HG02840 (cell line): ENCODE results near the gene HARS2.
"Not testable (repeated sequence)": the region's sequence is repeated elsewhere in the genome, so short reads cannot be mapped to it uniquely, and the experiment has no call there.

Experiments
- ATAC-seq: cut with Tn5 transposase; IDR thresholded peaks from one replicate; pipeline ENCODE4 v1.9.1; 2021; ENCODE audit warnings: mild to moderate bottlenecking, moderate library complexity, moderate number of reproducible peaks; ENCODE audit not compliant: unreplicated experiment, low FRiP score

The HARS2 gene

DNA sequence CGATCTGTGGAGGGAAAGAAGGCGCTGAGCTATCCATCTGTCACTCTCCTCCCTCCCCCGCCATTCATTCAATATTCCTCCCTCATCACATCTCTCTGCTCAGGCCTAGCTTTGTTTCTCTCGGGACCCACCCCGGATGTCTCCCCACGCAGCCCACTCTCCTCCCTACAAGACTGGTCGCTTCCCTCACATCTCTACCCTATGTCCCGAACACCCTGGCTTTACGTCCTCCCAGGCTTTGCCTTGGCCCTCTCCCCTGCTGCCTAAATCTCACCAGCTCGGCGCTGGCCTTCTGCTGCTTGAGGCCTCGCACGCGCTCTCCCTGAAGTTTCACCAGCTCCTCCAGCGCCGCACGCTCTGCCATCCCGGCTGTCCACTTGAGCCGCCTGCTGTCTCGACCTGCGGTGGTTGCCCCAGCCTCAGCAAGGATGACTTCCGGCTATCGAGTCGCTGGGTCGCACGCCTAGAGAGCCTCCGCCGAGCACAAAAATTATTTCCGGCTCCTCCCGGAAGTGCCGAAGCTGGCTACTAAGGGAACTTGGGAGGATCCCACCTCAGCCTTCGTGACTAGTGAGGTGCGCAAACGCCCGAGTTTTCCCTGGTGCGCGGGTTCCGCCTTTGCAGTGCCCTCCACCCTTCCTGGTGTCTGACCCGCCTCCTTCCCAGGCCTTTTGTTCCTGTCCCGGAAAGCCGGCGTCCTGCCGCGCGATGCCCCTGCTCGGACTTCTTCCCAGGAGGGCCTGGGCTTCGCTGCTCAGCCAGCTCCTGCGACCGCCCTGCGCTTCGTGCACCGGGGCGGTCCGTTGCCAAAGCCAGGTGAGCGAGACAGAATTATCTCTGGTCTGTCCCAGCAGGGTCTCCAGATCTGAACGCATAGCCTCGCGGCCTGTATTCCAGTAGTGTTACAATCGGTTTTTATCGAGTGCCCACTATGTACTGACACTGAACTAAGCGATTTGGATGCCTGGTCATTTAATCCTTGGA is at the start of gene HARS2, which contains the start of gene HARS1:
TSS of gene HARS2 (plus strand) at position 515 of the 984 bp plus-strand sequence. CDS start at position 709, 194 bp downstream.
TSS of gene HARS1 (minus strand) at position 430 of the 984 bp plus-strand sequence. CDS start at position 364, 66 bp downstream.
- peak; percentile 98 for ATAC-seq

DNA sequence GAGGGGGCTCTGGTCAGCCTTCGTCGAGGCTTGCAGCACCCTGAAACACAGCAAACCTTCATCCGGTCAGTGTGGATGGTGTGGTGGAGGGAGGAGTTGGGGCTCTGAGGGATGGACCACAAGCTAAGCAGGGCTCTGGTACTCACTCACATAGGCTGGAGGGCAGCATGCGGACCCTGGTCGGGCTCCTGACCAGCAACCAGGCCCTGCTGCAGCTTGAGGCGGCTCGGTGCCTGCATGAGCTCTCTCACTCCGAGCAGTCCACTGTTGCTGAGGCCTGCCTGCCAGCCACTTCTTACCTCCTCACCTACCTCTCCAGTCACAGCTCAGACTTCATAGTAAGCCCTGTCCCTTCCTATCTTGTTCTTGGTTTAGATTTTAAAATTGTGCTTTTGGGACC is 49.5 kb upstream of the HARS2 start:
- ATAC-seq, result no peak

DNA sequence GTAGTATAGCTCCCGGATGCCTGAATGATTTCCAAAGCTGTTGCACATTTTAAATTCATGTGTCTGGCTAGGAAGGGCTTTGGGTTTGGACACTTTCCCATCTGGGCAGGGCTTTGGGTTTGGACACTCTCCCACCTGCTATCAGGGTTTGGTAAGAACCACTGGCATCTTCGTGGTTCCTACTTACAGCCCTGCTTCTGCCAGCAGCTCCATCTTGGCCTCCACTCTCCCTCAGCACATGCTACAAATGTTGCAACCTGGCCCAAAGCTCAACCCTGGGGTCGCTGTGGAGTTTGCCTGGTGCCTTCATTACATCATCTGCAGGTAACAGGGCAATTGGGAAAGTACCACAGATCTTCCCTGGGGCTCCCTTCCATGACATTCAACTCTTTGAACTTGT is 48.5 kb upstream of the HARS2 start:
- ATAC-seq, result no peak

DNA sequence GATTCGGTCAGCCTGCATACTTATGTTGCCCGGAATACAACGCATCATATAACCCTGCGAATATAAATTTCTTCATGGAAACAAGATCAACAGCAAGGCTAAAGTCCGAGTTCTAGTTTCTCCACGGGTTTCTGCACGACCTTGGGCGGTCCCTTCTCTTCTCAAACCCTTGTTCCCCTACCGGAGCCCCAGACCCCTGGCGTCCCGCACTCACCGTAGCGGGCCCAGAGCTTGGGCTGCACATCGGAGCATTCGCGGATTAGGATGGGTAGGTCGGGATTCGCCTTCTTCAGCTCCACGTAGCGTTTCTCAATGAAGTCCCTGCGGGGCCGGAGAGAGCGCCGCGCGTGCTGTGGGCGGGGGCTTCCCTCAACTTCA is 44.2 kb upstream of the HARS2 start:
- no peak for ATAC-seq

DNA sequence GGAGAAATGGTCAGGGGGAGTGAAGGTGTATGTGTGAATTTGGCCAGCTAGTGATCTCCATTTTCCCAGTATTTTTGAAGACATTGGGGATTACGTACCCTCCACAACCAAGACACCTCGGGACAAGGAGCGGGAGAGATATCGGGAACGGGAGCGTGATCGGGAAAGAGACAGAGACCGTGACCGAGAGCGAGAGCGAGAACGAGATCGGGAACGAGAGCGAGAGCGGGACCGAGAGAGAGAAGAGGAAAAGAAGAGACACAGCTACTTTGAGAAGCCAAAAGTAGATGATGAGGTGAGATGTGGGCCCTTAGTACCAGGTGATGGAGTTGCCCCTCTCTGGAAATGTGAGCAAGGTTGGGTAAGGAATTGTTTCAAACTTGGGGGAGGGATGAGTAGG is 32.4 kb upstream of the HARS2 start:
- no peak for ATAC-seq

- ATAC-seq, result not testable (repeated sequence)
Measured at GRCh38 chr5:140660371-140660770, 30.9 kb upstream of the HARS2 start.

DNA sequence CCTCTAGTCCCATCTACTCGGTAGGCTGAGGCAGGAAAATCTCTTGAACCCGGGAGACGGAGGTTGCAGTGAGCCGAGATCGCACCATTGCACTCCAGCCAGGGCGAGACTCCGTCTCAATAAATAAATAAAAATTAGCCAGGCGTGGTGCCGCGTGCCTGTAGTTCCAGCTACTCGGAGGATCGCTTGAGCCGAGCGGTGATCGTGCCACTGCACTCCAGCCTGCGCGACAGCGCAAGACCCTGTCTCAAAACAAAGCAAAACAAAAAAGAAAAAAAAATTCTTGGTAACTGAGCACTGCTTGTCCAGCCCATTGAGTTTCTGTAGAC is 27.3 kb upstream of the HARS2 start:
- no peak for ATAC-seq

DNA sequence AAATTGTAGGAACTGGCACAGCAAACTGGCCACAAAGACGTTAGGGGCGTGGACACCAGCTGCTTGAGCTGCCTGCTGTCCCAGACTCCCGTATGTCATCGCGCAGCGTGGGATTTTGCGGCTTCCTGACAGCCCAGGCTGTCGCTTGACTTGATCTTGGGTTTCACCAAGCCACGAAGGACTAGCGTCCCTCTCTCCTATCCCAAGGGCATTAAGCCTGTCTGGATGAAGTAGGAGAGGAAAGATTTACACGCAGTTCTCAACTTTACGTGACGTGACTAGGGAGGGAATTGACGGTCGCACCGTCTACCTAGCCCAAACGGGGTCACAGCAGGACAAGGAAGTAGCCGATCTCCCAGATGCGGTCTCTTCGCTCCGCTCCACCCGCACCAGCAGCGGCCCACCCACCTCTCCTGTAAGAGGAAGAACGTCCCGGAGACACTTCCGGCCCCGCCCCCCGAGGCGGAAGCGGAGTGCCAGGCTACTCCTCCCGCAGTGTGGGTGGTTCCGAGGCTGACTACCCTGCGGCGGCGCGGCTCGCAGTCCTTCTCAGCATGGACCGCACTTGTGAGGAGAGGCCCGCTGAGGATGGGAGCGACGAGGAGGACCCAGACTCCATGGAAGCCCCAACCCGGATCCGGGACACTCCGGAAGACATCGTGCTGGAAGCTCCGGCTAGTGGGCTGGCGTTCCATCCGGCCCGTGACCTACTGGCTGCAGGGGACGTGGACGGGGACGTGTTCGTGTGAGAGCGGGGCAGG is 26.7 kb upstream of the HARS2 start, which contains the start of gene WDR55:
TSS of gene WDR55 (plus strand) at position 546 of the 761 bp plus-strand sequence. CDS start at position 555, 9 bp downstream.
- peak; percentile 98 for ATAC-seq

GRCh38 chr5:140671035-140671434 is 20.2 kb upstream of the HARS2 start:
- not testable (repeated sequence) for ATAC-seq

- ATAC-seq, result no peak
Measured at GRCh38 chr5:140671472-140672125, 19.7 kb upstream of the HARS2 start.

DNA sequence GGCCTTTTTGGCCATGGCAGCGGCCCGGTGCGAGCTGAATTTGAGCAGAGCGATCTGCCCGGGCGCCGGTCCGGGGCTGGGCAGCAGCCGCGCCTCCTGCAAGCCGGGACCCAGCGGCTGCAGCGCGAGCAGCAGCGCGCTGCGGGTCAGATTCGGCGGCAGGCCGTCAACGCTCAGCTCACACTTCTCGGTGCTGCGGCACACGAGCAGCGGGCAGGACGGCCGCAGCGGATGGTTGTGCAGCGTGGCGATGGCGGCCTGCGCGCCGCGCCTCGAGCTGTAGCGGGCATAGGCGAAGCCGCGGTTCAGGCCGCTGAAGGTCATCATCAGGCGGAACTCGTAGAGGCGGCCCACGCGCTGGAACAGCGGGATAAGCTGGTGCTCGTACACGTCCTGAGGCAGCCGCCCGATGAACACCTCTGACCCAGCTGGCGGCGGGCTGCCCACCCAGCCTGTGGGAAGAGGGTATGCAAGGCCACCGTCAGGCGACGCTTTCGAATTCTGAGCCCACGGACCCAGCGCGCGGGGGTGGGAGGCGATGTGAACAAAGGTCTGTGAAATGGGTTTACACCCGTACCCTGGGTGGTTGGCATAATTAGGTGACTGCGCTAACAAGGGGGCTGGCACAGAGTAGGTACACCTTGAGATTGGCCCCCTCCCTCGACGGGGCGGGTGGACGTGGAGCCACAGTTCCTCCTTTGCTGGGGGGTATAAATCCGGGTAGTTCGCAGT is 18.6 kb upstream of the HARS2 start:
- ATAC-seq, result no peak

DNA sequence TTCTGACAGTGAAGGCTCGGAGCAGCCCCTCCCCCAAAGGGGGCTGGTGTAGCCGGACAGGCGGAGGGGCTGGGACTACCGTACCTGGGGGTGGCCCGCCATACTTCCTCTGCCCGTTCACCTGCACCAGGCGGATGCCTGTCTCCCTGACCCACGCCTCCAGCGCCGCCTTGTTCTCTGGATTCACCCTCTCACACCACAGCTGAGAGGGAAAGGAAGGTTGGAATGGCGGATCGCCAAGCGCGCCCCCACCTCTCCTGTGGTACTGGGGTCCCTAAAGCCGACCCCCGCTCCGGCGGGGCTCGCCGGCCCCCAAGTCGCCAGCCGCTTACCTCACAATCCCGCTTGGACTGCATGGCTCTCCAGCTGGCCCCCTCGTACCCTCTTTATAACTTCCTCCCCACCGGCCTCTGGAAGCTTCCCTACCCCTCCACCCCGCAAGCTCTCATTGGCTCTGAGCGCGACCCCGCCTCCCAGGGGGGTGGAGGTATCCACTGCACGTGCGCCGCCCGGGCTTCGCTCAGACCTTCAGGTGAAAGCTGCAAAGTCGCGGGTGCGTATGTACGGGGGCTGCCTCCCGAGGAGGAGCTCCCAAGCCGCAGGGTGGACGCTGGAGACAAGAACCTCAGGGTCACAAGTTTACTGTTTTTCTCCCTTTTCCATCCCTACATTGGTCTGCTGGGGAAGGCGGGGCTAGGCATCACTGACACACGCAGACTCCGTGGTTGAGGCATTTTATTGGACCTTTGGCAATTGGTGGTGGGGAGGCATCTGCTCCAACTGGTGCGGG is 17.9 kb upstream of the HARS2 start, which contains the start of gene DND1:
TSS of gene DND1 (minus strand) at position 390 of the 790 bp plus-strand sequence. CDS start at position 356, 34 bp downstream.
- ATAC-seq, result no peak

GRCh38 chr5:140674211-140674610 is 17.0 kb upstream of the HARS2 start:
- no peak for ATAC-seq

DNA sequence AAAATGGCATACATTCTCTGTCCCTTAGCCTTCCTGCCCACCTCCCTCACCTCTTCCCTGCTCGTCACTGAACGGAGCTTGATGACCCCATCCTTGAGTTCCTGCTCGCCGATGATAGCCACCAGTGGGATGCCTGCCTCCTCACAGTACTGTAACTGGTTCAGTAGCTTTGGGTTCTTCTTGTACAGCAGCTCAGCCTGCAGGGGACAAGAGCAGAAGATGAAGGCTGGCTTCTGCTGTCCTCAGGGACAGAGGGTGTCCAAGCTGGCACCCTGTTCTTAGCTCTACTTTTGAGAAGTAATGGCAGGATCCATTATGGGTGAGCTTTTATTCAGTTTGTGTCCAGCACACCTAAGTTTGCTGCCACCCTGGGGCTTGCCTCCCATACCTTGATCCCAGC is 16.6 kb upstream of the HARS2 start:
- ATAC-seq, result no peak

GRCh38 chr5:140677947-140678346 is 13.3 kb upstream of the HARS2 start:
- no peak for ATAC-seq

DNA sequence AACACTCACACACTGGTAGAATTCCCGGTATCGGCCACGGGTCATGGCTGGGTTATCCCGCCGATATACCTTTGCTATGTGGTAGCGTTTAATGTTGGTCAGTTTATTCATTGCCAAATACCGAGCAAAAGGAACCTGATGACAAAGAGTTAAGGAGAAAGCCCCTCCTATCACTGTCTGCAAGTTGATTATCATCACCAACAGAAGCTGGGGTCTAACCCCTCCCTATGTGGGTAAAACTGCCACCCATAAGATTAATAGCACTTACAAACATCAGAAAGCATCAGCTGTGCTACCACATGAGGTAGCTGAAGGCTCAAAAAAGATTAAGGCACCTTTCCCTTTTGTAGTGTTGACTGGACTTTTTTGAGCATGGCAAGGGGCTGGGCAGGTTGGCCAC is 12.3 kb upstream of the HARS2 start:
- ATAC-seq, result no peak

DNA sequence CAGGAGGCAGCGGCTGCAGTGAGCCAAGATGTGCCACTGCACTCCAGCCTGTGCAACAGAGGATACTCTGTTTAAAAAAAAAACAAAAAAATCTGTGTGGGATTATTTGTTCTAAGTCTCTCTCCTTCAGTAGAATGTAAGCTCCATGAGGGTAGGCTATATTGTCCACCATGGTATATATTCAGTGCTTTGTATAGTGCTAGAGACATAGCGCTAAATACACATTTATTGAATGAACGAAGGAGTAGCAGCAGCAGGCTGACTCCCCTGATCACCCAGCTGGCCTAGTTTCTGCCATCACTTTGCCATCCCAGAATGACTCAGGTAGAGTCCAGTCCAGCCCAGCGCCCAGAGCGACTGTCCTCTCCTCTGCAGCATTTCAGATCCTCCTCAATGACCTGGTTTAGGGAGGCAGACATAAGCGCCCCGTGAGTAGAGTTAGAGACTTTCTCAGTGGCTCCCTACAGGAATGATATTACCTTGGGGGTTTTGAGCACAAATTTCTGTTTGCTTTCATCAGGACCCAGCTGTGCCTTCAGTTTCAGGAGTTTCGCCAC is 801 bp upstream of the HARS2 start:
- no peak for ATAC-seq

DNA sequence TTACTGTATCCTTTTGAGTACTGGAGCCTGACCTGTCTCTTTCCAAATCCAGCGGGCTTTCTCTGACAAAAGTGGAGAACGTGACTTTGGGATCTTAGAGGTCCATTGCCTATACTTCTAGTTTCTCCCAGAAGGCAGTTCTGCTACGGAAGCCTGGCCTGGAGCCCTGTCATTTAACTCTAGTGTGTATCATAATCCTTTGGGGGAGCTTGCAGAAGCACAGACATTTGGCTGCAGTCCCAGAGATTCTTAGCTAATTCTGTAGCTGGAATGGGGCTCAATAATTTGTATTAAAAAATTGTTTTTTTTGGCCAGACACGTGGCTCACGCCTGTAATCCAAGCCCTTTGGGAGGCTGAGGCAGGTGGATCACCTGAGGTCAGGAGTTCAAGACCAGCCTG is 3.0 kb downstream of the HARS2 start:
- ATAC-seq, result no peak
